Liver (tissue), 9 donors: Measurements from ENCODE around the gene CCT7. TPM values are rescaled to one million over a fixed set of nuclear protein-coding genes. Genes with fewer than 3 reads are reported as not detected.

Experiments used
- DNase-seq: peaks from one replicate; pipeline ENCODE4 v3.0.0-alpha.2; 2017; ENCODE audit warnings: low spot score
- H3K27ac ChIP-seq, 2 donors: one replicate each; pipeline ENCODE4 v1.7.0; 2013; ENCODE audit warnings: inconsistent platforms in 2 of 2, low read length in 2 of 2, control low read depth in 1 of 2, low read depth in 1 of 2, mild to moderate bottlenecking in 1 of 2
- H3K27me3 ChIP-seq, 4 donors: one replicate each; pipeline versions ENCODE4 v1.6.1 to v1.7.0; 2013; ENCODE audit warnings: low read length in 3 of 4, inconsistent platforms in 1 of 4, mild to moderate bottlenecking in 1 of 4, moderate library complexity in 1 of 4; ENCODE audit not compliant: control insufficient read depth in 4 of 4, insufficient read depth in 4 of 4
- H3K36me3 ChIP-seq, 4 donors: one replicate each; pipeline versions ENCODE4 v1.6.1 to v1.7.0; 2013; ENCODE audit warnings: low read length in 3 of 4, mild to moderate bottlenecking in 3 of 4, low read depth in 1 of 4, moderate library complexity in 1 of 4; ENCODE audit not compliant: control insufficient read depth in 4 of 4, insufficient read depth in 3 of 4
- H3K4me1 ChIP-seq, 4 donors: one replicate each; pipeline versions ENCODE4 v1.6.1 to v1.7.0; 2013; ENCODE audit warnings: low read length in 3 of 4, mild to moderate bottlenecking in 3 of 4, moderate library complexity in 1 of 4; ENCODE audit not compliant: control insufficient read depth in 4 of 4, insufficient read depth in 4 of 4
- H3K4me3 ChIP-seq, 3 donors: one replicate each; pipeline versions ENCODE4 v1.6.1 to v1.7.0; 2013; ENCODE audit warnings: low read length in 3 of 3, control low read depth in 1 of 3, low read depth in 1 of 3, mild to moderate bottlenecking in 1 of 3
- H3K9ac ChIP-seq, 2 donors: one replicate each; pipeline ENCODE4 v1.7.0; 2013; ENCODE audit warnings: low read length in 2 of 2, mild to moderate bottlenecking in 2 of 2, moderate library complexity in 2 of 2, control low read depth in 1 of 2, low read depth in 1 of 2
- H3K9me3 ChIP-seq, 4 donors: one replicate each; pipeline versions ENCODE4 v1.6.1 to v1.7.0; 2013; ENCODE audit warnings: low read length in 3 of 4; ENCODE audit not compliant: control insufficient read depth in 4 of 4
- EGR1 ChIP-seq, 2 donors: IDR thresholded peaks; 2 replicates each; pipeline ENCODE4 v1.6.1; 2016 to 2018; ENCODE audit warnings: antibody characterized with exemption in 2 of 2, low read depth in 2 of 2
- FOXA1 ChIP-seq: IDR thresholded peaks from 2 replicates; pipeline ENCODE4 v1.6.1; 2016; ENCODE audit warnings: antibody characterized with exemption
- FOXA2 ChIP-seq: IDR thresholded peaks from 2 replicates; pipeline ENCODE4 v1.6.1; 2016; ENCODE audit warnings: antibody characterized with exemption
- GABPA ChIP-seq, 2 donors: IDR thresholded peaks in 1 of 2; conservative IDR thresholded peaks in 1 of 2; 2 replicates each; pipeline ENCODE4 v1.6.1; 2016; ENCODE audit warnings: antibody characterized with exemption in 2 of 2, mild to moderate bottlenecking in 1 of 2, moderate library complexity in 1 of 2
- HNF4A ChIP-seq, 2 donors: conservative IDR thresholded peaks; 2 replicates each; pipeline ENCODE4 v1.6.1; 2016; ENCODE audit warnings: antibody characterized with exemption in 2 of 2, mild to moderate bottlenecking in 2 of 2
- HNF4G ChIP-seq: IDR thresholded peaks from 2 replicates; pipeline ENCODE4 v1.6.1; 2016; ENCODE audit warnings: antibody characterized with exemption
- JUND ChIP-seq, 2 donors: IDR thresholded peaks; 2 replicates each; pipeline ENCODE4 v1.6.1; 2016; ENCODE audit warnings: antibody characterized with exemption in 2 of 2
- NR2F2 ChIP-seq: IDR thresholded peaks from 2 replicates; pipeline ENCODE4 v1.6.1; 2016; ENCODE audit warnings: antibody characterized with exemption
- RAD21 ChIP-seq, 2 donors: IDR thresholded peaks; 2 replicates each; pipeline ENCODE4 v1.6.1; 2016; ENCODE audit warnings: antibody characterized with exemption in 2 of 2, mild to moderate bottlenecking in 2 of 2
- RXRA ChIP-seq, 2 donors: IDR thresholded peaks; 2 replicates each; pipeline ENCODE4 v1.6.1; 2017 to 2018; ENCODE audit warnings: antibody characterized with exemption in 2 of 2, mild to moderate bottlenecking in 1 of 2
- SP1 ChIP-seq: IDR thresholded peaks from 2 replicates; pipeline ENCODE4 v1.6.1; 2018; ENCODE audit warnings: antibody characterized with exemption, mild to moderate bottlenecking
- TAF1 ChIP-seq: conservative IDR thresholded peaks from 2 replicates; pipeline ENCODE4 v1.6.1; 2016; ENCODE audit warnings: antibody characterized with exemption, mild to moderate bottlenecking
- WGBS: extraction: QIAGEN DNeasy Blood & Tissue Kit; methylation state at CpG from one replicate; pipeline ENCODE4 v1.1.7; 2013; 5-methylcytosine and 5-hydroxymethylcytosine counted together
- polyA plus RNA-seq, 2 donors: library from polyadenylated mRNA; stranded (reverse) in 1 of 2; unstranded in 1 of 2; fragments of 200-250 nt in 1 of 2; fragments of >200 nt in 1 of 2; fragmentation: Nextera tagmentation in 1 of 2; extraction: Ambion mirVana in 1 of 2; gene quantifications; one replicate each; pipeline versions ENCODE4 v1.2.1 to v1.2.3, GENCODE V29; 2013 to 2015
- total RNA-seq, 2 donors: library from RNA; depleted of rRNA; stranded (reverse); fragments of >200 nt; gene quantifications; one replicate each; pipeline ENCODE4 v1.2.3, GENCODE V29; 2014
- TF ChIP-seq, protein P1 (sequence below): IDR thresholded peaks from 2 replicates; pipeline ENCODE4 v1.6.1; 2016; ENCODE audit warnings: antibody characterized with exemption
- TF ChIP-seq, protein P2 (sequence below): fragments of 150-350 bp; IDR thresholded peaks from 2 replicates; pipeline ENCODE4 v1.5.1; 2017; ENCODE audit warnings: improper control_type of control experiment, low read depth, low read length; ENCODE audit not compliant: missing input control
- TF ChIP-seq, protein P3 (sequence below): IDR thresholded peaks from 2 replicates; pipeline ENCODE4 v1.6.1; 2016; ENCODE audit warnings: antibody characterized with exemption
- TF ChIP-seq, protein P4 (sequence below): IDR thresholded peaks from 2 replicates; pipeline ENCODE4 v1.6.1; 2016; ENCODE audit warnings: antibody characterized with exemption
- TF ChIP-seq, protein P5 (sequence below): IDR thresholded peaks from 2 replicates; pipeline ENCODE4 v1.6.1; 2016; ENCODE audit warnings: antibody characterized with exemption, mild to moderate bottlenecking
- donor health status: healthy.
- donor health status: healthy.
- donor health status: healthy.
- donor health status: healthy.
- donor health status: healthy.

Gene CCT7
- total and polyA plus RNA-seq, 4 donors, result 83.7 to 115 (median 101) TPM

DNA sequence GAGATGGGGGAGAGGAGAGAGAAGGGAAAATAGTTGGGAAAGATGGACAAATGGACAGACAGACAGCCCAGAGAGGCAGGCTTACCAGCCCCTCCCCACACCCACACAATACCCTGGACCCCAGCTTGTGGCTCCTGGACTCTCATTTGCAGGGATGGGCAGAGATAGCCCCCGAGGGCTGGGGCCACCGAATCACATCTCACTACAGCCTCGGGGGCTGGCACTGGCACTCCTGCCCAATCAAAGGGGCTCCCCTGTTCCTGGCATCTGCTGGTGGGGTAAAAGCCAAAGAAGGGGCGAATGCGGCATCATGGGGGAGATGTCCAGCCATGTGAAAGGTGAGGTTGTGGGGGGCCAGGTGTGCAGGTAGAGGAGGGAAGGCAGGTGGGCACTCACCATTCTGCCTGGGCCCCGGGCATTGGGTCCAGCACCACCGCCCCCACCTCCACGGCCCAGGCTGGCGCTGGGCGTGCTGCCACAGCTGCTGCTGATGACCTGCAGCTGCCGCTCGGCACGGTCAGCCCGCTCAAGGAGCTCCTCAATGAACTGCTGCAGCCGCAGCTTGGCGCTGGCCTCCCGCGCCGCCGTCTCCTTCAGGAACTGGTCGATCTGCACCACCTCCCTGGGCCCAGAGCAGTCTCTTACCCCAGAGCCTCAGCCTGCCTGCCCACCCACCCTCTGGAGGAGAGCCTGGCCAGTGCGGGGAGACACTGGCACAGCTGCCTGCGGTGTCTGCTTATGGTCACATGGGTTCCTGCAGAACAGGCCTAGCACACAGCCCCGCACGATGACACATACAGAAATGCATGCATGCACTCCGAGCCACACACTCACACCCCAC, 32.2 kb downstream of the CCT7 start:
- Histone ChIP-seq H3K36me3 (no peaks in the 10 kb centered on the region), H3K9me3 (no peaks in the 10 kb centered on the region), H3K4me1 (peaks cover 3 to 12% (median 7%) of the 10 kb centered on the region in 4 donors), H3K4me3 (no peak overlapping the region), H3K27me3 (peaks cover 0 to 7% (median 0%) of the 10 kb centered on the region in 4 donors), H3K9ac (no peak overlapping the region), H3K27ac (no peak overlapping the region)
- DNase-seq, result no peak
- TF ChIP-seq, protein P1, sequence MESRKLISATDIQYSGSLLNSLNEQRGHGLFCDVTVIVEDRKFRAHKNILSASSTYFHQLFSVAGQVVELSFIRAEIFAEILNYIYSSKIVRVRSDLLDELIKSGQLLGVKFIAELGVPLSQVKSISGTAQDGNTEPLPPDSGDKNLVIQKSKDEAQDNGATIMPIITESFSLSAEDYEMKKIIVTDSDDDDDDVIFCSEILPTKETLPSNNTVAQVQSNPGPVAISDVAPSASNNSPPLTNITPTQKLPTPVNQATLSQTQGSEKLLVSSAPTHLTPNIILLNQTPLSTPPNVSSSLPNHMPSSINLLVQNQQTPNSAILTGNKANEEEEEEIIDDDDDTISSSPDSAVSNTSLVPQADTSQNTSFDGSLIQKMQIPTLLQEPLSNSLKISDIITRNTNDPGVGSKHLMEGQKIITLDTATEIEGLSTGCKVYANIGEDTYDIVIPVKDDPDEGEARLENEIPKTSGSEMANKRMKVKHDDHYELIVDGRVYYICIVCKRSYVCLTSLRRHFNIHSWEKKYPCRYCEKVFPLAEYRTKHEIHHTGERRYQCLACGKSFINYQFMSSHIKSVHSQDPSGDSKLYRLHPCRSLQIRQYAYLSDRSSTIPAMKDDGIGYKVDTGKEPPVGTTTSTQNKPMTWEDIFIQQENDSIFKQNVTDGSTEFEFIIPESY, result no peak
- TF ChIP-seq HNF4A (conservative IDR thresholded peaks at IDR 0.05) (no peak), JUND (IDR thresholded peaks at IDR 0.05) (no peak), EGR1 (IDR thresholded peaks at IDR 0.05; ENCODE audit: low read depth in 2 of 2) (no peak), GABPA (IDR thresholded peaks at IDR 0.05 in 1 of 2, conservative IDR thresholded peaks at IDR 0.05 in 1 of 2) (no peak), HNF4G (no peak), SP1 (no peak), RXRA (IDR thresholded peaks at IDR 0.05) (no peak), NR2F2 (no peak)
- TF ChIP-seq, protein P2, sequence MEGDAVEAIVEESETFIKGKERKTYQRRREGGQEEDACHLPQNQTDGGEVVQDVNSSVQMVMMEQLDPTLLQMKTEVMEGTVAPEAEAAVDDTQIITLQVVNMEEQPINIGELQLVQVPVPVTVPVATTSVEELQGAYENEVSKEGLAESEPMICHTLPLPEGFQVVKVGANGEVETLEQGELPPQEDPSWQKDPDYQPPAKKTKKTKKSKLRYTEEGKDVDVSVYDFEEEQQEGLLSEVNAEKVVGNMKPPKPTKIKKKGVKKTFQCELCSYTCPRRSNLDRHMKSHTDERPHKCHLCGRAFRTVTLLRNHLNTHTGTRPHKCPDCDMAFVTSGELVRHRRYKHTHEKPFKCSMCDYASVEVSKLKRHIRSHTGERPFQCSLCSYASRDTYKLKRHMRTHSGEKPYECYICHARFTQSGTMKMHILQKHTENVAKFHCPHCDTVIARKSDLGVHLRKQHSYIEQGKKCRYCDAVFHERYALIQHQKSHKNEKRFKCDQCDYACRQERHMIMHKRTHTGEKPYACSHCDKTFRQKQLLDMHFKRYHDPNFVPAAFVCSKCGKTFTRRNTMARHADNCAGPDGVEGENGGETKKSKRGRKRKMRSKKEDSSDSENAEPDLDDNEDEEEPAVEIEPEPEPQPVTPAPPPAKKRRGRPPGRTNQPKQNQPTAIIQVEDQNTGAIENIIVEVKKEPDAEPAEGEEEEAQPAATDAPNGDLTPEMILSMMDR, result no peak
- TF ChIP-seq, protein P3, sequence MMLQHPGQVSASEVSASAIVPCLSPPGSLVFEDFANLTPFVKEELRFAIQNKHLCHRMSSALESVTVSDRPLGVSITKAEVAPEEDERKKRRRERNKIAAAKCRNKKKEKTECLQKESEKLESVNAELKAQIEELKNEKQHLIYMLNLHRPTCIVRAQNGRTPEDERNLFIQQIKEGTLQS, result no peak
- WGBS, result 93% methylated on average over 26 of the region's 26 CpGs

DNA sequence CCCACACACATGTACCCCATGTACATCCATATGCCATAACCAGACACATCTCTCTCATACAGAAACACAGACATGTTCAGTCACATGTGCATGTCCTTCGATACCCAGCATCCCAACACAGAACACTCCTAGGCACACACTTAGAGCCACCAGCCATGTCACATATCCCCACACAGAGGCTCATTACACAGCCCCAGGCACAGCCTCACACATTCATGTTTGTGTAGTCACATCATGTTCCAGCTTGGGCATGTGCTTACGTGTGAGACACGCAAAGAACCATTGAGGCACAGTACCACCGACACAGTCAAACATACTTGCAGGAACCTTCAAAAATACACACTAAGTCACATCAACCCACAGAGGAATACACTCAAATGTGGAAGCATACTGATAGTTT, 32.9 kb downstream of the CCT7 start:
- no peak for TF ChIP-seq FOXA2
- no peak for TF ChIP-seq GABPA (IDR thresholded peaks at IDR 0.05 in 1 of 2, conservative IDR thresholded peaks at IDR 0.05 in 1 of 2)
- no peak for TF ChIP-seq HNF4G
- TF ChIP-seq RXRA (IDR thresholded peaks at IDR 0.05), result no peak
- no peak for TF ChIP-seq HNF4A (conservative IDR thresholded peaks at IDR 0.05)
- TF ChIP-seq, protein P4, sequence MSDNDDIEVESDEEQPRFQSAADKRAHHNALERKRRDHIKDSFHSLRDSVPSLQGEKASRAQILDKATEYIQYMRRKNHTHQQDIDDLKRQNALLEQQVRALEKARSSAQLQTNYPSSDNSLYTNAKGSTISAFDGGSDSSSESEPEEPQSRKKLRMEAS, result no peak
- no peak for TF ChIP-seq RAD21 (IDR thresholded peaks at IDR 0.05)
- TF ChIP-seq, protein P3, result no peak
- no peak for TF ChIP-seq EGR1 (IDR thresholded peaks at IDR 0.05; ENCODE audit: low read depth in 2 of 2)
- TF ChIP-seq TAF1, result no peak
- TF ChIP-seq FOXA1, result no peak
- TF ChIP-seq, protein P5, sequence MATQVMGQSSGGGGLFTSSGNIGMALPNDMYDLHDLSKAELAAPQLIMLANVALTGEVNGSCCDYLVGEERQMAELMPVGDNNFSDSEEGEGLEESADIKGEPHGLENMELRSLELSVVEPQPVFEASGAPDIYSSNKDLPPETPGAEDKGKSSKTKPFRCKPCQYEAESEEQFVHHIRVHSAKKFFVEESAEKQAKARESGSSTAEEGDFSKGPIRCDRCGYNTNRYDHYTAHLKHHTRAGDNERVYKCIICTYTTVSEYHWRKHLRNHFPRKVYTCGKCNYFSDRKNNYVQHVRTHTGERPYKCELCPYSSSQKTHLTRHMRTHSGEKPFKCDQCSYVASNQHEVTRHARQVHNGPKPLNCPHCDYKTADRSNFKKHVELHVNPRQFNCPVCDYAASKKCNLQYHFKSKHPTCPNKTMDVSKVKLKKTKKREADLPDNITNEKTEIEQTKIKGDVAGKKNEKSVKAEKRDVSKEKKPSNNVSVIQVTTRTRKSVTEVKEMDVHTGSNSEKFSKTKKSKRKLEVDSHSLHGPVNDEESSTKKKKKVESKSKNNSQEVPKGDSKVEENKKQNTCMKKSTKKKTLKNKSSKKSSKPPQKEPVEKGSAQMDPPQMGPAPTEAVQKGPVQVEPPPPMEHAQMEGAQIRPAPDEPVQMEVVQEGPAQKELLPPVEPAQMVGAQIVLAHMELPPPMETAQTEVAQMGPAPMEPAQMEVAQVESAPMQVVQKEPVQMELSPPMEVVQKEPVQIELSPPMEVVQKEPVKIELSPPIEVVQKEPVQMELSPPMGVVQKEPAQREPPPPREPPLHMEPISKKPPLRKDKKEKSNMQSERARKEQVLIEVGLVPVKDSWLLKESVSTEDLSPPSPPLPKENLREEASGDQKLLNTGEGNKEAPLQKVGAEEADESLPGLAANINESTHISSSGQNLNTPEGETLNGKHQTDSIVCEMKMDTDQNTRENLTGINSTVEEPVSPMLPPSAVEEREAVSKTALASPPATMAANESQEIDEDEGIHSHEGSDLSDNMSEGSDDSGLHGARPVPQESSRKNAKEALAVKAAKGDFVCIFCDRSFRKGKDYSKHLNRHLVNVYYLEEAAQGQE, result no peak
- H3K27ac ChIP-seq, result no peak overlapping the region
- WGBS, result 92% methylated on average over 4 of the region's 4 CpGs
- H3K4me3 ChIP-seq, result no peak overlapping the region
- H3K36me3 ChIP-seq, result no peaks in the 10 kb centered on the region
- H3K4me1 ChIP-seq, result peaks cover 3 to 12% (median 7%) of the 10 kb centered on the region in 4 donors
- peaks cover 0 to 7% (median 0%) of the 10 kb centered on the region in 4 donors for H3K27me3 ChIP-seq
- no peak overlapping the region for H3K9ac ChIP-seq
- DNase-seq, result no peak
- no peaks in the 10 kb centered on the region for H3K9me3 ChIP-seq
